ENCODE measurements around the gene SLAMF9.

GRCh38 chr1:159957824-159958268 is 3.8 kb upstream of the SLAMF9 start:
- TF ChIP-seq GATA2 (IDR thresholded peaks at IDR 0.05; ENCODE audit: low read depth, low read length): no peak
- TF ChIP-seq GATA3 (IDR thresholded peaks at IDR 0.05; ENCODE audit: low read depth, low read length): no peak
